Vagina (tissue), 2 donors: ENCODE data around the gene GDPGP1. TPM values are rescaled to one million over a fixed set of nuclear protein-coding genes. Genes with fewer than 3 reads are reported as not detected.

ENCODE experiments used
- DNase-seq, 2 donors: peaks; one replicate each; pipeline ENCODE4 v3.0.0-alpha.2; 2017; ENCODE audit errors: extremely low spot score in 2 of 2
- H3K27ac ChIP-seq: fragments of 200-600 bp; sonication (generic); one replicate; pipeline ENCODE4 v1.5.1; 2019
- H3K27me3 ChIP-seq: fragments of 200-600 bp; sonication (generic); one replicate; pipeline ENCODE4 v1.5.1; 2019
- H3K36me3 ChIP-seq, 2 donors: fragments of 200-600 bp; sonication (generic); one replicate each; pipeline ENCODE4 v1.5.1; 2017 to 2019
- H3K4me1 ChIP-seq: fragments of 200-600 bp; sonication (generic); one replicate; pipeline ENCODE4 v1.5.1; 2019
- H3K4me3 ChIP-seq, 2 donors: fragments of 200-600 bp; sonication (generic); 1 replicate in 1 of 2; 2 replicates in 1 of 2; pipeline ENCODE4 v1.5.1; 2016 to 2019
- H3K9me3 ChIP-seq: fragments of 200-600 bp; sonication (generic); one replicate; pipeline ENCODE4 v1.5.1; 2019
- CTCF ChIP-seq, 3 experiments: fragments of 450-650 bp in 2 of 3; fragments of 200-600 bp in 1 of 3; sonication (generic) in 1 of 3; IDR thresholded peaks; one replicate each; pipeline ENCODE4 v1.5.1; 2017 to 2019; ENCODE audit warnings: antibody characterized with exemption in 3 of 3, mild to moderate bottlenecking in 2 of 3, moderate library complexity in 2 of 3
- POLR2A ChIP-seq, 2 donors: fragments of 450-650 bp; IDR thresholded peaks; one replicate each; pipeline ENCODE4 v1.6.1; 2017; ENCODE audit warnings: antibody characterized with exemption in 2 of 2, mild to moderate bottlenecking in 2 of 2, moderate library complexity in 2 of 2
- POLR2AphosphoS5 ChIP-seq, 2 donors: sonication (generic); formaldehyde crosslinking; IDR thresholded peaks; one replicate each; pipeline ENCODE4 v1.9.0; 2017; ENCODE audit warnings: antibody characterized with exemption in 2 of 2, mild to moderate bottlenecking in 2 of 2, low read depth in 1 of 2; ENCODE audit not compliant: insufficient read depth in 1 of 2
- intact Hi-C: fragments of 100-400 bp; cut with DNase I; formaldehyde crosslinking; loops from one replicate; pipeline ENCODE4 v1.15.1; 2023
- total RNA-seq: library from RNA; depleted of rRNA; stranded (reverse); fragments of >200 nt; gene quantifications from one replicate; pipeline ENCODE4 v1.2.3, GENCODE V29; 2016

Gene GDPGP1
- total RNA-seq, 1 donor from 2014 or later = 4.9 TPM

- TF ChIP-seq CTCF (IDR thresholded peaks at IDR 0.05) = no peak
- peak; percentile 58 to 83 for TF ChIP-seq POLR2AphosphoS5 (IDR thresholded peaks at IDR 0.05; ENCODE audit: insufficient read depth in 1 of 2, low read depth in 1 of 2)
- TF ChIP-seq POLR2A (IDR thresholded peaks at IDR 0.05) = peak in 1 of 2 donors; percentile 66
- no peaks in the 10 kb centered on the region for H3K27me3 ChIP-seq
- intact Hi-C loops = no loop called here
- H3K9me3 ChIP-seq = no peaks in the 10 kb centered on the region
- peak within 1 kb of the TSS; percentile 70 to 98 for H3K4me3 ChIP-seq
- H3K4me1 ChIP-seq = peaks cover 47% of the 10 kb centered on the region
- peak in 1 of 2 donors; percentile 97 for DNase-seq
- H3K27ac ChIP-seq = peak within 1 kb of the TSS; percentile 83
- H3K36me3 ChIP-seq = peaks cover 0 to 24% of the 10 kb centered on the region in 2 donors
Observed at GRCh38 chr15:90233387-90234095, 468 bp upstream of the GDPGP1 start, which contains the start of gene CIB1. TSS of gene CIB1 (minus strand) at chr15:90233941. CDS start at chr15:90233885, 56 bp downstream.

GRCh38 chr15:90239371-90239770, 5.4 kb downstream of the GDPGP1 start:
- no peak overlapping the region for H3K4me3 ChIP-seq
- H3K27me3 ChIP-seq = no peaks in the 10 kb centered on the region
- no peak overlapping the region for H3K27ac ChIP-seq
- H3K36me3 ChIP-seq = peaks cover 0 to 18% of the 10 kb centered on the region in 2 donors
- intact Hi-C loops = no loop called here
- TF ChIP-seq CTCF (IDR thresholded peaks at IDR 0.05) = no peak
- TF ChIP-seq POLR2A (IDR thresholded peaks at IDR 0.05) = no peak
- TF ChIP-seq POLR2AphosphoS5 (IDR thresholded peaks at IDR 0.05; ENCODE audit: insufficient read depth in 1 of 2, low read depth in 1 of 2) = no peak
- peaks cover 7% of the 10 kb centered on the region for H3K4me1 ChIP-seq
- no peaks in the 10 kb centered on the region for H3K9me3 ChIP-seq
- DNase-seq = no peak

- no peak for DNase-seq
- Histone ChIP-seq H3K27me3 (no peaks in the 10 kb centered on the region), H3K36me3 (peaks cover 0 to 18% of the 10 kb centered on the region in 2 donors), H3K4me1 (no peaks in the 10 kb centered on the region), H3K27ac (no peak overlapping the region), H3K4me3 (no peak overlapping the region), H3K9me3 (no peaks in the 10 kb centered on the region)
- TF ChIP-seq POLR2A (IDR thresholded peaks at IDR 0.05) (no peak), CTCF (IDR thresholded peaks at IDR 0.05) (no peak), POLR2AphosphoS5 (IDR thresholded peaks at IDR 0.05; ENCODE audit: insufficient read depth in 1 of 2, low read depth in 1 of 2) (no peak)
- intact Hi-C loops = no loop called here
Observed at GRCh38 chr15:90240856-90241255, 6.8 kb downstream of the GDPGP1 start.

GRCh38 chr15:90241343-90242192, 7.6 kb downstream of the GDPGP1 start:
- TF ChIP-seq POLR2AphosphoS5 (IDR thresholded peaks at IDR 0.05; ENCODE audit: insufficient read depth in 1 of 2, low read depth in 1 of 2) = no peak
- no peak for TF ChIP-seq CTCF (IDR thresholded peaks at IDR 0.05)
- no peak for TF ChIP-seq POLR2A (IDR thresholded peaks at IDR 0.05)
- Histone ChIP-seq H3K27me3 (no peaks in the 10 kb centered on the region), H3K4me1 (no peaks in the 10 kb centered on the region), H3K36me3 (peaks cover 0 to 18% of the 10 kb centered on the region in 2 donors), H3K9me3 (no peaks in the 10 kb centered on the region), H3K4me3 (no peak overlapping the region), H3K27ac (no peak overlapping the region)
- DNase-seq = no peak
- intact Hi-C loops = no loop called here
